NCI-H1105 (cell line): ENCODE data around the gene NUDT14.
A peak's percentile ranks its signal among the peaks of the same experiment; 100 is the strongest.

ENCODE experiments used
- DNase-seq: peaks from one replicate; lab custom pipeline; 2025; lab: John Stamatoyannopoulos, UW

Gene NUDT14

GRCh38 chr14:105212541-105213300 lies 31.6 kb upstream of the NUDT14 start:
- DNase-seq = no peak

- DNase-seq = no peak
Measured at GRCh38 chr14:105211758-105212089, 30.6 kb upstream of the NUDT14 start.

- DNase-seq = no peak
Measured at GRCh38 chr14:105211086-105211757, 30.1 kb upstream of the NUDT14 start.

- DNase-seq = no peak
Measured at GRCh38 chr14:105210266-105211025, 29.3 kb upstream of the NUDT14 start.

GRCh38 chr14:105209646-105210045 lies 28.5 kb upstream of the NUDT14 start:
- DNase-seq = no peak

GRCh38 chr14:105209091-105209490 lies 28.0 kb upstream of the NUDT14 start:
- DNase-seq = no peak

- no peak for DNase-seq
Measured at GRCh38 chr14:105208738-105209075, 27.6 kb upstream of the NUDT14 start.

- DNase-seq = no peak
Measured at GRCh38 chr14:105207996-105208737, 27.1 kb upstream of the NUDT14 start.

- DNase-seq = no peak
Measured at GRCh38 chr14:105207460-105207901, 26.4 kb upstream of the NUDT14 start.

GRCh38 chr14:105206873-105207272 lies 25.8 kb upstream of the NUDT14 start:
- DNase-seq = no peak

- DNase-seq = no peak
Measured at GRCh38 chr14:105205673-105206208, 24.6 kb upstream of the NUDT14 start.

GRCh38 chr14:105204931-105205672 lies 24.0 kb upstream of the NUDT14 start:
- no peak for DNase-seq

- DNase-seq = no peak
Measured at GRCh38 chr14:105204206-105204930, 23.3 kb upstream of the NUDT14 start.

GRCh38 chr14:105203701-105204100 lies 22.6 kb upstream of the NUDT14 start:
- DNase-seq = no peak

- peak; percentile 47 for DNase-seq
Measured at GRCh38 chr14:105203057-105203531, 22.0 kb upstream of the NUDT14 start.

GRCh38 chr14:105201925-105202513 lies 20.9 kb upstream of the NUDT14 start:
- no peak for DNase-seq

- no peak for DNase-seq
Measured at GRCh38 chr14:105201156-105201924, 20.2 kb upstream of the NUDT14 start.

- DNase-seq = no peak
Measured at GRCh38 chr14:105200641-105201040, 19.5 kb upstream of the NUDT14 start.

GRCh38 chr14:105200074-105200473 lies 19.0 kb upstream of the NUDT14 start:
- no peak for DNase-seq
